SK-N-SH treated with all-trans-retinoic acid at 6 μM for 48 hours (cell line): Measurements from ENCODE around the gene DUSP12.

ENCODE experiments used
- ATAC-seq: fragments of 200-7000 bp; cut with Tn5 transposase; 3 replicates; pipeline ENCODE4 v1.9.1; 2020; ENCODE audit warnings: mild to moderate bottlenecking, moderate library complexity
- ARNTL ChIP-seq: fragments of 450-650 bp; formaldehyde crosslinking; IDR thresholded peaks from 2 replicates; pipeline ENCODE4 v1.5.0; 2020; ENCODE audit warnings: low read depth, mild to moderate bottlenecking, moderate library complexity, borderline replicate concordance
- BACH2 ChIP-seq: fragments of 250-450 bp; sonication (Bioruptor Pico); IDR thresholded peaks from 2 replicates; pipeline ENCODE4 v1.9.0; 2021; ENCODE audit warnings: mild to moderate bottlenecking, borderline replicate concordance
- CSDC2 ChIP-seq: fragments of 250-450 bp; sonication (Bioruptor Pico); IDR thresholded peaks from 2 replicates; pipeline ENCODE4 v1.5.0; 2020; ENCODE audit warnings: mild to moderate bottlenecking, moderate library complexity
- ESRRG ChIP-seq: fragments of 250-450 bp; sonication (Bioruptor Pico); IDR thresholded peaks from 2 replicates; pipeline ENCODE4 v1.6.1; 2021; ENCODE audit warnings: mild to moderate bottlenecking
- GLIS3 ChIP-seq: fragments of 250-450 bp; sonication (Bioruptor Pico); IDR thresholded peaks from 2 replicates; pipeline ENCODE4 v1.5.0; 2020; ENCODE audit warnings: mild to moderate bottlenecking, moderate library complexity
- ISL1 ChIP-seq: fragments of 250-450 bp; sonication (Bioruptor Pico); IDR thresholded peaks from 2 replicates; pipeline ENCODE4 v2.1.2; 2022; ENCODE audit warnings: mild to moderate bottlenecking, moderate library complexity
- PPARA ChIP-seq: fragments of 250-450 bp; sonication (Bioruptor Pico); IDR thresholded peaks from 2 replicates; pipeline ENCODE4 v1.5.0; 2020; ENCODE audit warnings: mild to moderate bottlenecking, borderline replicate concordance
- RARB ChIP-seq: fragments of 250-450 bp; sonication (Bioruptor Pico); IDR thresholded peaks from 2 replicates; pipeline ENCODE4 v1.8.0; 2021; ENCODE audit warnings: mild to moderate bottlenecking, moderate library complexity
- SNAI2 ChIP-seq: fragments of 250-450 bp; sonication (Bioruptor Pico); IDR thresholded peaks from 2 replicates; pipeline ENCODE4 v1.5.0; 2020; ENCODE audit warnings: mild to moderate bottlenecking, moderate library complexity
- TCF4 ChIP-seq: fragments of 250-450 bp; sonication (Bioruptor Pico); IDR thresholded peaks from 2 replicates; pipeline ENCODE4 v1.8.0; 2021; ENCODE audit warnings: mild to moderate bottlenecking, moderate library complexity, borderline replicate concordance
- TOX ChIP-seq: fragments of 250-450 bp; sonication (Bioruptor Pico); IDR thresholded peaks from 2 replicates; pipeline ENCODE4 v1.8.0; 2021; ENCODE audit warnings: mild to moderate bottlenecking, moderate library complexity, borderline replicate concordance
- ZC3H10 ChIP-seq: fragments of 250-450 bp; sonication (Bioruptor Pico); IDR thresholded peaks from 2 replicates; pipeline ENCODE4 v1.5.1; 2021; ENCODE audit warnings: mild to moderate bottlenecking, moderate library complexity
- ZFP3 ChIP-seq: fragments of 250-450 bp; sonication (Bioruptor Pico); IDR thresholded peaks from 2 replicates; pipeline ENCODE4 v1.5.0; 2020; ENCODE audit warnings: mild to moderate bottlenecking, moderate library complexity
- ZFP30 ChIP-seq: fragments of 450-650 bp; formaldehyde crosslinking; IDR thresholded peaks from 2 replicates; pipeline ENCODE4 v1.5.0; 2022; ENCODE audit warnings: mild to moderate bottlenecking, moderate library complexity
- ZNF565 ChIP-seq: fragments of 450-650 bp; formaldehyde crosslinking; conservative IDR thresholded peaks from 2 replicates; pipeline ENCODE4 v1.5.0; 2020; ENCODE audit warnings: low read depth, mild to moderate bottlenecking, moderate library complexity
- ZNF70 ChIP-seq: fragments of 450-650 bp; formaldehyde crosslinking; IDR thresholded peaks from 2 replicates; pipeline ENCODE4 v1.5.0; 2020; ENCODE audit warnings: mild to moderate bottlenecking, moderate library complexity
- ZNF8 ChIP-seq: fragments of 450-650 bp; formaldehyde crosslinking; IDR thresholded peaks from 2 replicates; pipeline ENCODE4 v1.5.0; 2020; ENCODE audit warnings: mild to moderate bottlenecking, moderate library complexity
- TF ChIP-seq, protein P1 (sequence below): fragments of 250-450 bp; sonication (Bioruptor Pico); IDR thresholded peaks from 2 replicates; pipeline ENCODE4 v1.8.0; 2020; ENCODE audit warnings: mild to moderate bottlenecking, moderate library complexity, borderline replicate concordance
- TF ChIP-seq, protein P2 (sequence below): fragments of 250-450 bp; sonication (Bioruptor Pico); IDR thresholded peaks from 2 replicates; pipeline ENCODE4 v1.5.1; 2021; ENCODE audit warnings: mild to moderate bottlenecking, moderate library complexity
- TF ChIP-seq, protein P3 (sequence below): fragments of 250-450 bp; sonication (Bioruptor Pico); IDR thresholded peaks from 2 replicates; pipeline ENCODE4 v1.5.1; 2020; ENCODE audit warnings: low read depth, mild to moderate bottlenecking, moderate library complexity
- TF ChIP-seq, protein P4 (sequence below): fragments of 250-450 bp; sonication (Bioruptor Pico); IDR thresholded peaks from 2 replicates; pipeline ENCODE4 v1.5.0; 2020; ENCODE audit warnings: mild to moderate bottlenecking, moderate library complexity
- TF ChIP-seq, protein P5 (sequence below): fragments of 250-450 bp; sonication (Bioruptor Pico); IDR thresholded peaks from 2 replicates; pipeline ENCODE4 v1.8.0; 2021; ENCODE audit warnings: low read depth, mild to moderate bottlenecking, moderate library complexity, borderline replicate concordance

Gene DUSP12

DNA sequence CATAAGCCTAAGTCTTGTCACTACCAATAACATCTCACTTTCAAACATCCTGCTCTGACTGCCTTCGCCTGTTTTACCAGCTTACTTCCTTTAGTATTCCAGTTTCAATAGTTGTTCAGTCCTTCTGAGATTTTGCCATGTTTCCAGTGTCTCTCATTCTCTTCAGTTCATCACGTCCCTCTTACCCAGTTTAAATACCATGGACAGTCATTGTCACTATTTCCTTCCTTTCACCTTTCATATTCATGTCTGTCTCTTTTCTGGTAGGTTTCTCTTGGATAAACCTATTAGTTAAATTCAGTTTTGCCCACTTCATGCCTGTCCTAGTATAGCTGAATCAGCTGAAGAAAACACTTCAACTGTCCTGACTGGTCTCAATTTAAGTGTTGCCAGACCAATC is 22.4 kb downstream of the DUSP12 start:
- ATAC-seq, result no peak
- TF ChIP-seq PPARA (CRISPR knock-in tag) (no peak), ZNF565 (CRISPR knock-in tag) (no peak), BACH2 (CRISPR knock-in tag) (no peak), ZFP3 (CRISPR knock-in tag) (no peak), ZC3H10 (CRISPR knock-in tag) (no peak), ESRRG (CRISPR knock-in tag) (no peak), RARB (CRISPR knock-in tag) (no peak), CSDC2 (no peak), ZNF8 (no peak), ZNF70 (no peak), ZFP30 (no peak), GLIS3 (CRISPR knock-in tag) (no peak), SNAI2 (CRISPR knock-in tag) (no peak), ARNTL (no peak)
- TF ChIP-seq, protein P1, sequence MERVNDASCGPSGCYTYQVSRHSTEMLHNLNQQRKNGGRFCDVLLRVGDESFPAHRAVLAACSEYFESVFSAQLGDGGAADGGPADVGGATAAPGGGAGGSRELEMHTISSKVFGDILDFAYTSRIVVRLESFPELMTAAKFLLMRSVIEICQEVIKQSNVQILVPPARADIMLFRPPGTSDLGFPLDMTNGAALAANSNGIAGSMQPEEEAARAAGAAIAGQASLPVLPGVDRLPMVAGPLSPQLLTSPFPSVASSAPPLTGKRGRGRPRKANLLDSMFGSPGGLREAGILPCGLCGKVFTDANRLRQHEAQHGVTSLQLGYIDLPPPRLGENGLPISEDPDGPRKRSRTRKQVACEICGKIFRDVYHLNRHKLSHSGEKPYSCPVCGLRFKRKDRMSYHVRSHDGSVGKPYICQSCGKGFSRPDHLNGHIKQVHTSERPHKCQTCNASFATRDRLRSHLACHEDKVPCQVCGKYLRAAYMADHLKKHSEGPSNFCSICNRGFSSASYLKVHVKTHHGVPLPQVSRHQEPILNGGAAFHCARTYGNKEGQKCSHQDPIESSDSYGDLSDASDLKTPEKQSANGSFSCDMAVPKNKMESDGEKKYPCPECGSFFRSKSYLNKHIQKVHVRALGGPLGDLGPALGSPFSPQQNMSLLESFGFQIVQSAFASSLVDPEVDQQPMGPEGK (CRISPR knock-in tag), result no peak
- TF ChIP-seq, protein P2, sequence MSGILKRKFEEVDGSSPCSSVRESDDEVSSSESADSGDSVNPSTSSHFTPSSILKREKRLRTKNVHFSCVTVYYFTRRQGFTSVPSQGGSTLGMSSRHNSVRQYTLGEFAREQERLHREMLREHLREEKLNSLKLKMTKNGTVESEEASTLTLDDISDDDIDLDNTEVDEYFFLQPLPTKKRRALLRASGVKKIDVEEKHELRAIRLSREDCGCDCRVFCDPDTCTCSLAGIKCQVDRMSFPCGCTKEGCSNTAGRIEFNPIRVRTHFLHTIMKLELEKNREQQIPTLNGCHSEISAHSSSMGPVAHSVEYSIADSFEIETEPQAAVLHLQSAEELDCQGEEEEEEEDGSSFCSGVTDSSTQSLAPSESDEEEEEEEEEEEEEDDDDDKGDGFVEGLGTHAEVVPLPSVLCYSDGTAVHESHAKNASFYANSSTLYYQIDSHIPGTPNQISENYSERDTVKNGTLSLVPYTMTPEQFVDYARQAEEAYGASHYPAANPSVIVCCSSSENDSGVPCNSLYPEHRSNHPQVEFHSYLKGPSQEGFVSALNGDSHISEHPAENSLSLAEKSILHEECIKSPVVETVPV (CRISPR knock-in tag), result no peak
- TF ChIP-seq, protein P3, sequence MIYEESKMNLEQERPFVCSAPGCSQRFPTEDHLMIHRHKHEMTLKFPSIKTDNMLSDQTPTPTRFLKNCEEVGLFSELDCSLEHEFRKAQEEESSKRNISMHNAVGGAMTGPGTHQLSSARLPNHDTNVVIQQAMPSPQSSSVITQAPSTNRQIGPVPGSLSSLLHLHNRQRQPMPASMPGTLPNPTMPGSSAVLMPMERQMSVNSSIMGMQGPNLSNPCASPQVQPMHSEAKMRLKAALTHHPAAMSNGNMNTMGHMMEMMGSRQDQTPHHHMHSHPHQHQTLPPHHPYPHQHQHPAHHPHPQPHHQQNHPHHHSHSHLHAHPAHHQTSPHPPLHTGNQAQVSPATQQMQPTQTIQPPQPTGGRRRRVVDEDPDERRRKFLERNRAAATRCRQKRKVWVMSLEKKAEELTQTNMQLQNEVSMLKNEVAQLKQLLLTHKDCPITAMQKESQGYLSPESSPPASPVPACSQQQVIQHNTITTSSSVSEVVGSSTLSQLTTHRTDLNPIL (CRISPR knock-in tag), result no peak

DNA sequence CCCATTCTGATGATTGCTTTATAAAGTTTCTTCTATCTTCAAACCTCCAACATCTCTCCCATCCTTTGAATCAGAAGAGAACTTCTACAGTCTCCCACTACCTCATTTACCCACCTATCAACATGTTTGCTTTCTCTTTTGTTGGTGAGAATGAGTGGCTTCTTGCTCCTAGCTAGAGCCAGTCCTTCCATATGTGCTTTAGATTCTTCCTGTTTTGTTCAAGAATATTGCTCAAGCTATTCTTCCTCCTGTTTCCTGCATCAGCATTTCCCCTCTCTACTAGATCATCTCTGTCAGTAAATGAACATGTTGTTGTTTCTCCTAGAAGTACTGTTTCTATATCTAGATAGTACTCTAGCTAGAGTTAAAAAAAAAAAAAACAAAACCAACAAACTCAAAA is 22.8 kb downstream of the DUSP12 start:
- TF ChIP-seq ZNF70 (no peak), ESRRG (CRISPR knock-in tag) (no peak), ZFP30 (no peak), ISL1 (CRISPR knock-in tag) (no peak), ZNF565 (CRISPR knock-in tag) (no peak)
- TF ChIP-seq, protein P4, sequence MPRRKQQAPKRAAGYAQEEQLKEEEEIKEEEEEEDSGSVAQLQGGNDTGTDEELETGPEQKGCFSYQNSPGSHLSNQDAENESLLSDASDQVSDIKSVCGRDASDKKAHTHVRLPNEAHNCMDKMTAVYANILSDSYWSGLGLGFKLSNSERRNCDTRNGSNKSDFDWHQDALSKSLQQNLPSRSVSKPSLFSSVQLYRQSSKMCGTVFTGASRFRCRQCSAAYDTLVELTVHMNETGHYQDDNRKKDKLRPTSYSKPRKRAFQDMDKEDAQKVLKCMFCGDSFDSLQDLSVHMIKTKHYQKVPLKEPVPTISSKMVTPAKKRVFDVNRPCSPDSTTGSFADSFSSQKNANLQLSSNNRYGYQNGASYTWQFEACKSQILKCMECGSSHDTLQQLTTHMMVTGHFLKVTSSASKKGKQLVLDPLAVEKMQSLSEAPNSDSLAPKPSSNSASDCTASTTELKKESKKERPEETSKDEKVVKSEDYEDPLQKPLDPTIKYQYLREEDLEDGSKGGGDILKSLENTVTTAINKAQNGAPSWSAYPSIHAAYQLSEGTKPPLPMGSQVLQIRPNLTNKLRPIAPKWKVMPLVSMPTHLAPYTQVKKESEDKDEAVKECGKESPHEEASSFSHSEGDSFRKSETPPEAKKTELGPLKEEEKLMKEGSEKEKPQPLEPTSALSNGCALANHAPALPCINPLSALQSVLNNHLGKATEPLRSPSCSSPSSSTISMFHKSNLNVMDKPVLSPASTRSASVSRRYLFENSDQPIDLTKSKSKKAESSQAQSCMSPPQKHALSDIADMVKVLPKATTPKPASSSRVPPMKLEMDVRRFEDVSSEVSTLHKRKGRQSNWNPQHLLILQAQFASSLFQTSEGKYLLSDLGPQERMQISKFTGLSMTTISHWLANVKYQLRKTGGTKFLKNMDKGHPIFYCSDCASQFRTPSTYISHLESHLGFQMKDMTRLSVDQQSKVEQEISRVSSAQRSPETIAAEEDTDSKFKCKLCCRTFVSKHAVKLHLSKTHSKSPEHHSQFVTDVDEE (CRISPR knock-in tag), result no peak
- TF ChIP-seq, protein P3 (CRISPR knock-in tag), result no peak
- ATAC-seq, result no peak

DNA sequence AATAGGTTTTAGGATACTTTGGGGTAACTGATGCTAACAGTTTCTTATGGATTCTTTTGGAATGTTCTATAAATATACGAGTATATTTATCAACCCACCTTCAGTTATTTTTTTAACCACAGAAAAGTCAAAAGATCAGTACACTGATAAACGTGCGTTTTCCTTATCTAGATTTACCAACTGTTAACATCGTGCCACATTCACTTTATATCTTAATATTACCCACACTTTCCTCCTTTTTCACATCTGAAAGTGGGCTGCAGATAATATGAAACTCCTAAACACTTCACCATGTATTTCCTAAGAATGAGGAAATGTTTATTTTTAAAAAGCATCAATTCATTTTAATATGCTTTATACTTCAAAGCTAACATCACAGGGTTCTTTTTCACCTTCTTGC is 24.2 kb downstream of the DUSP12 start:
- ATAC-seq, result no peak
- TF ChIP-seq RARB (CRISPR knock-in tag) (no peak), ESRRG (CRISPR knock-in tag) (no peak), SNAI2 (CRISPR knock-in tag) (no peak), CSDC2 (no peak), TCF4 (CRISPR knock-in tag) (no peak), ARNTL (no peak), ZNF565 (CRISPR knock-in tag) (no peak), ZNF8 (no peak), ISL1 (CRISPR knock-in tag) (no peak), TOX (CRISPR knock-in tag) (no peak), PPARA (CRISPR knock-in tag) (no peak), ZFP3 (CRISPR knock-in tag) (no peak)
- TF ChIP-seq, protein P3 (CRISPR knock-in tag), result no peak
- TF ChIP-seq, protein P5, sequence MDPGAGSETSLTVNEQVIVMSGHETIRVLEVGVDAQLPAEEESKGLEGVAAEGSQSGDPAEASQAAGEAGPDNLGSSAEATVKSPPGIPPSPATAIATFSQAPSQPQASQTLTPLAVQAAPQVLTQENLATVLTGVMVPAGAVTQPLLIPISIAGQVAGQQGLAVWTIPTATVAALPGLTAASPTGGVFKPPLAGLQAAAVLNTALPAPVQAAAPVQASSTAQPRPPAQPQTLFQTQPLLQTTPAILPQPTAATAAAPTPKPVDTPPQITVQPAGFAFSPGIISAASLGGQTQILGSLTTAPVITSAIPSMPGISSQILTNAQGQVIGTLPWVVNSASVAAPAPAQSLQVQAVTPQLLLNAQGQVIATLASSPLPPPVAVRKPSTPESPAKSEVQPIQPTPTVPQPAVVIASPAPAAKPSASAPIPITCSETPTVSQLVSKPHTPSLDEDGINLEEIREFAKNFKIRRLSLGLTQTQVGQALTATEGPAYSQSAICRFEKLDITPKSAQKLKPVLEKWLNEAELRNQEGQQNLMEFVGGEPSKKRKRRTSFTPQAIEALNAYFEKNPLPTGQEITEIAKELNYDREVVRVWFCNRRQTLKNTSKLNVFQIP, result no peak
- TF ChIP-seq, protein P2 (CRISPR knock-in tag), result no peak
